Vagina (tissue), 2 donors: Measurements from ENCODE around the gene DDT.

Source experiments
- CTCF ChIP-seq, 3 experiments: fragments of 450-650 bp in 2 of 3; fragments of 200-600 bp in 1 of 3; sonication (generic) in 1 of 3; IDR thresholded peaks; one replicate each; pipeline ENCODE4 v1.5.1; 2017 to 2019; ENCODE audit warnings: antibody characterized with exemption in 3 of 3, mild to moderate bottlenecking in 2 of 3, moderate library complexity in 2 of 3
- POLR2A ChIP-seq, 2 donors: fragments of 450-650 bp; IDR thresholded peaks; one replicate each; pipeline ENCODE4 v1.6.1; 2017; ENCODE audit warnings: antibody characterized with exemption in 2 of 2, mild to moderate bottlenecking in 2 of 2, moderate library complexity in 2 of 2

GRCh38 chr22:23925020-23925606, 49.1 kb downstream of the DDT start:
- no peak for TF ChIP-seq POLR2A (IDR thresholded peaks at IDR 0.05)
- TF ChIP-seq CTCF (IDR thresholded peaks at IDR 0.05), result no peak
